Cardiac fibroblast (primary cell): ENCODE measurements around the gene DNM3.

ENCODE experiments used
- DNase-seq, 2 donors: peaks; one replicate each; pipeline versions ENCODE4 v3.0.0 to v3.0.0-alpha.2; 2010; ENCODE audit warnings: low read depth in 2 of 2
- H3K4me3 ChIP-seq, 2 donors: replicated peaks in 1 of 2; 1 replicate in 1 of 2; 2 replicates in 1 of 2; pipeline ENCODE4 v1.5.1; 2011; ENCODE audit warnings: low read depth in 2 of 2, low read length in 2 of 2, mild to moderate bottlenecking in 2 of 2, moderate library complexity in 1 of 2
- TF ChIP-seq, protein P1 (sequence below): IDR thresholded peaks from one replicate; pipeline ENCODE4 v1.5.1; 2011; ENCODE audit warnings: low read depth, mild to moderate bottlenecking, low read length, inconsistent platforms

Gene DNM3

DNA sequence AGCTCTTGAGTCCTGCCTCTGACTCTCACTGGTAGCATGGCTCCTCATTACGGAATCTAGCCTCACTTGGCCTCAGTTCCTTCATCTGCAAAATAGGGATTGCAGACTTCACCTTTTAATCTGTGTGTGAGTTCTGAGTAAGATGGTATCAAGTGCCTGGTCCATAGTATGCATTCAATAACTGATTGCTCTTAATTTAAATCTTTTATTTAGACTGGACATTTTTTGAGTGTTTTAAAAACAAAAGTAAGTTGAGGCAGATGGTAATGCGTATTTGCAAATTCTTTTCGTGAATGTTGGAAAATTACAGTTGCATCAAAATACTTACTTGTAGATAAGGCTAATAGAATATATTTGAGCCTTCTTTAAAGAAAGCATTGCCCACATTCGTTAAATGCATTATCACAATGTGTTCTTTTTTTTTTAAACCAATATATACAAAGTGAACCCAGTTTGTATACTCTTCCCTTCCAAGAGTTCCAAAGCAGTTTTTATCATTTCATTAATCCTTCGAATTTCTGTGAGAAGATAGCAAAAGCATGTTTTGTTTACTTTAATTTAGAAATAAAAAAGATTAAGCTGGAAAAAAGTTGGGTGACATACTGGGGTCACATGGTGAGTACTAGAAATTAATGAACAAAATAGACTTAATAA is 8.1 kb downstream of the DNM3 start:
- TF ChIP-seq, protein P1, sequence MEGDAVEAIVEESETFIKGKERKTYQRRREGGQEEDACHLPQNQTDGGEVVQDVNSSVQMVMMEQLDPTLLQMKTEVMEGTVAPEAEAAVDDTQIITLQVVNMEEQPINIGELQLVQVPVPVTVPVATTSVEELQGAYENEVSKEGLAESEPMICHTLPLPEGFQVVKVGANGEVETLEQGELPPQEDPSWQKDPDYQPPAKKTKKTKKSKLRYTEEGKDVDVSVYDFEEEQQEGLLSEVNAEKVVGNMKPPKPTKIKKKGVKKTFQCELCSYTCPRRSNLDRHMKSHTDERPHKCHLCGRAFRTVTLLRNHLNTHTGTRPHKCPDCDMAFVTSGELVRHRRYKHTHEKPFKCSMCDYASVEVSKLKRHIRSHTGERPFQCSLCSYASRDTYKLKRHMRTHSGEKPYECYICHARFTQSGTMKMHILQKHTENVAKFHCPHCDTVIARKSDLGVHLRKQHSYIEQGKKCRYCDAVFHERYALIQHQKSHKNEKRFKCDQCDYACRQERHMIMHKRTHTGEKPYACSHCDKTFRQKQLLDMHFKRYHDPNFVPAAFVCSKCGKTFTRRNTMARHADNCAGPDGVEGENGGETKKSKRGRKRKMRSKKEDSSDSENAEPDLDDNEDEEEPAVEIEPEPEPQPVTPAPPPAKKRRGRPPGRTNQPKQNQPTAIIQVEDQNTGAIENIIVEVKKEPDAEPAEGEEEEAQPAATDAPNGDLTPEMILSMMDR = no peak
- DNase-seq = no peak
- H3K4me3 ChIP-seq = no peak overlapping the region

DNA sequence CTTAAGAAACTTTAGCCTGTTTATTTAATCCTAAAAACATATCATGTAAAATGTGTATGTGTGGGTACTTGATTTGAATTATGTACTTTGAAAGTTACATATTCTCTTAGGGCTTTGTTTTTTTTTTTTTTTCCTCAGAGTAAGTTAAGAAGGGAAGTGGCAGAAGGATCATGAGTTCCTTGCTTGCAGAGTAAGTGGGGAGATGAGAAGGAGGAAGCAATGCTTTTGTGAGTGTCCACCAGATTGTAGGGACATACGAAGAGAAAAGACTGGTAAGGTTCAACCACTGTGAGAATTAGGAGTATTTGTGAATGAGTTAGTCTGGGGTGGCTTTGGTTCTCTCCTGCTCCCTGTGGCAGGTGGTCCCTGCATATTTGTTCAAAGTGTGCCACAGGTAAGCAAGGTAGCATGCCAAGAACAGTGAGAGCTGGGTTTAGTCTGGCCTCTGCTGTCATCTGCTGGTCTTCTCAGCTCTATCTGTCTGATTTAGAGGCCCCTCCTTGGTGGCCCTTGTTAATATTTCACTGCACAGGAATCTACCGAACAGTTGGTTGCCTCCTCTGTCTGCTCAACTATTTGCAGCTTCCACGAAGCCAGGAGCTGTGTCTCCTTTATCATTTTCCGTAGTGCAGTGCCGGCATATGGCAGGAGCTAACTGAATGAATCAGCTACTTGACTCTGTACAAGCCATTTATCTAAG is 9.5 kb downstream of the DNM3 start:
- TF ChIP-seq, protein P1 = no peak
- no peak overlapping the region for H3K4me3 ChIP-seq
- DNase-seq = no peak

DNA sequence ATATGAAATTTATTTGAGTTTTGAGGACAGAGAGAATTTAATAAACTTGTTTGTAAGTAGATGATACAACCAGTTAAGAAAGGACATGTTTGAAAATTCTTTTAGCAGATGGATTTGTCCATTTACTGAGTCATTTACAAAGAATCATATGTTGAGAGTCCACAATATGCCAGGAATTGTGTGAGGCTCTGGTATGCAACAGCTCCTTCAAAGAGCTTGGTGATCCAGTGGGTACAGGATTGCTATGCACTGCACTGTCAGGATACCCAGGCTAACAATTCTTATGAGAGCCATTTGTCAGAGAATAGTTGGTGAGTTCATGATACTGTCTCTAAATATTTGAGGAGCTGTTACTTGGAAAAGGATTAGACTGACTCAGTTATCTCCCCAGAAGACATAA is 11.0 kb downstream of the DNM3 start:
- TF ChIP-seq, protein P1 = no peak
- DNase-seq = peak; percentile 5 to 25
- H3K4me3 ChIP-seq = no peak overlapping the region

DNA sequence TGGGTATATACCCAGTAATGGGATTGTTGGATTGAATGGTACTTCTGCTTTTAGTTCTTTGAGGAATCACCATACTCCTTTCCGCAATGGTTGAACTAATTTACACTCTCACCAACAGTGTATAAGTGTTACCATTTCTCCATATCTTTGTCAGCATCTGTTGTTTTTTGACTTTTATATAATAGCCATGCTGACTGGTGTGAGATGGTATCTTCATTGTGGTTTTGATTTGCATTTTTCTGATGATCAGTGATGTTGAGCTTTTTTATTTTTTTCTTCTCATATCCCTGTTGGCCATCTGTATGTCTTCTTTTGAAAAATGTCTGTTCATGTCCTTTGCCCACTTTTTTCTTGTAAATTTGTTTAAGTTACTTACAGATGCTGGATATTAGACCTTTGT is 14.1 kb downstream of the DNM3 start:
- TF ChIP-seq, protein P1 = no peak
- DNase-seq = no peak
- H3K4me3 ChIP-seq = no peak overlapping the region

DNA sequence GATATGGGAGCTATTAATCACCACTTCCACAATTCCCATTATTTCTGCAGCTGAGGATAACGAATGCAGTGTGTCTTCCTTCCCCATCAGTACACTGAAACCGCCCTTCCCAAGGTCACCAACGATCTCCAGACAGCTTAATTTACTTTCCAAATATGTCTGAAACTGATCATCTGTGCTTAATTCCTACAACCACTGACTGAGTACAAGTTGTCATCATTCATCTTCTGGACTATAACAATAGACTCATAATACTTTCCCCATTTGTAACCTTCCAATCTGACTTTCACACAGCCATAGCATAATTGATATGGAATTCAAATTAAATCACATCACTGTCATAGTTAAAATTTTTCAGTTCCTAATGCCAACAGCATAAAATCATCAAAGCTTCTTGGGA is 17.4 kb downstream of the DNM3 start:
- TF ChIP-seq, protein P1 = no peak
- H3K4me3 ChIP-seq = no peak overlapping the region
- no peak for DNase-seq

DNA sequence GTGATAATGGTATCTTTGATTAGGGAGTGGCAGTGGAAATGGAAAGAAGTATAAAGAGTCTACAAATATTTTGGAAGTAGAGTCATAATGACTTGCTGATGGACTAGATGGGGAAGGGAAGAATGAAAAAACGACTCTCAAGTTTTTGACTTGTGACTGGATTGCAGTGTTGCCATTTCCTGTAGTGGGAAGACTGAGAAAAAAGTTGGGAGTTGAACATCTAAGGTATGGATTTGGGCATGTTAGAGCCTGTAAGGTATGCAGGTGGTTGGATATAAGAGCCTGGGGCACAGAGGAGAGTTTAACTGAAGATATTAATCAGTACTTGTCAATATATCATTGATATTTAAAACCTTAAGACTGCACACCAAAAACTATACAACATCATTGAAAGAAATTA is 19.4 kb downstream of the DNM3 start:
- TF ChIP-seq, protein P1 = no peak
- DNase-seq = no peak
- H3K4me3 ChIP-seq = no peak overlapping the region
